Epithelial cell of proximal tubule (primary cell): ENCODE measurements around the gene KCNK3. TPM values are rescaled to one million over a fixed set of nuclear protein-coding genes. Genes with fewer than 3 reads are reported as not detected.

Source experiments
- DNase-seq: peaks from one replicate; pipeline ENCODE4 v3.0.0-alpha.2; 2011; ENCODE audit warnings: low read depth
- H3K4me3 ChIP-seq: 2 replicates; pipeline ENCODE4 v1.5.1; 2011; ENCODE audit warnings: low read depth, mild to moderate bottlenecking, low read length
- total RNA-seq: library from RNA; depleted of rRNA; stranded (reverse); fragments of >200 nt; gene quantifications from 2 replicates; pipeline ENCODE4 v1.2.3, GENCODE V29; 2015
- TF ChIP-seq, protein P1 (sequence below): conservative IDR thresholded peaks from 2 replicates; pipeline ENCODE4 v1.5.1; 2012; ENCODE audit warnings: low read depth, mild to moderate bottlenecking, low read length

Gene KCNK3
- total RNA-seq, 1 donor from 2014 or later = 5.1 TPM

- no peak overlapping the region for H3K4me3 ChIP-seq
- DNase-seq = no peak
Measured at GRCh38 chr2:26738481-26738880, 46.0 kb downstream of the KCNK3 start.

DNA sequence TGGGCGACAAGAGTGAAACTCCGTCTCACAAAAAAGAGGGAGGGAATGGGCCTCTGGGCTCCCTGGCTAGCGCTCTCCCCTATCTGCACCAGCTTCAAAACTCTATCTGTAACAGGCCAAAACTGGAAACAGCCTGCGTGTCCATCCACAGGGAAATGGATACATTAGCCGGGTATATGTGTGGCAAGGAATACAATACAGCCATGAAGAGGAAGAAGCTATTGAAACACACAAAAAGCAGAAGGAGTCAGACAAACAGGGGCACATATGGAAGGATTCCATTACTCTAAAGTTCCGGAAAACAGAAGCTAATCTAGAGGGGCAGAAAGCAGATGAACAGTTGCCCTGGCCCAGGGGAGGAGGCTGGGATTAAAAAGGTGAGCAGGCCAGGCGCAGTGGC is 47.0 kb downstream of the KCNK3 start:
- no peak for DNase-seq
- no peak overlapping the region for H3K4me3 ChIP-seq
- TF ChIP-seq, protein P1, sequence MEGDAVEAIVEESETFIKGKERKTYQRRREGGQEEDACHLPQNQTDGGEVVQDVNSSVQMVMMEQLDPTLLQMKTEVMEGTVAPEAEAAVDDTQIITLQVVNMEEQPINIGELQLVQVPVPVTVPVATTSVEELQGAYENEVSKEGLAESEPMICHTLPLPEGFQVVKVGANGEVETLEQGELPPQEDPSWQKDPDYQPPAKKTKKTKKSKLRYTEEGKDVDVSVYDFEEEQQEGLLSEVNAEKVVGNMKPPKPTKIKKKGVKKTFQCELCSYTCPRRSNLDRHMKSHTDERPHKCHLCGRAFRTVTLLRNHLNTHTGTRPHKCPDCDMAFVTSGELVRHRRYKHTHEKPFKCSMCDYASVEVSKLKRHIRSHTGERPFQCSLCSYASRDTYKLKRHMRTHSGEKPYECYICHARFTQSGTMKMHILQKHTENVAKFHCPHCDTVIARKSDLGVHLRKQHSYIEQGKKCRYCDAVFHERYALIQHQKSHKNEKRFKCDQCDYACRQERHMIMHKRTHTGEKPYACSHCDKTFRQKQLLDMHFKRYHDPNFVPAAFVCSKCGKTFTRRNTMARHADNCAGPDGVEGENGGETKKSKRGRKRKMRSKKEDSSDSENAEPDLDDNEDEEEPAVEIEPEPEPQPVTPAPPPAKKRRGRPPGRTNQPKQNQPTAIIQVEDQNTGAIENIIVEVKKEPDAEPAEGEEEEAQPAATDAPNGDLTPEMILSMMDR = no peak

More at GRCh38 chr2:26738481-26738880, 46.0 kb downstream of the KCNK3 start:
- TF ChIP-seq, protein P1 = no peak

DNA sequence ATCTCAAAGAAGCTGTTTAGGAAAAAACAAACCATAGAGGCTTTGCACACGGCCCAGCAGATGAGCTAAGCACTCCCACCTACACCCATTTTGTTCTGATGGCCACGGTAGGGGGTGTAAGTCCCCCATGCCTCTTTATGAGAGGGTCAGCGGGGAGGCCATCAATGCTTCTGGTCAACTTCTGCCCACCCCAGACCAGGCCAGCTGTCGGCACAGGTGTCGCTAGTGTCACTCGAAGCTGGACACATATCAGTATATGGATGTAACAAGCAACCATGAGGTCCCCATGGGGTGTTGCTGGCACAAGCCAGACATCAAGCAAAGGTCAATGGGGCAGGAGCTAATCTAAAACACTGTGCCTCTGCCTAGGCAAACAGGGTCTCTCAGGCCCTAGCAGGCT is 47.8 kb downstream of the KCNK3 start:
- H3K4me3 ChIP-seq = no peak overlapping the region
- no peak for DNase-seq
- TF ChIP-seq, protein P1 = no peak

- DNase-seq = no peak
- TF ChIP-seq, protein P1 = no peak
- no peak overlapping the region for H3K4me3 ChIP-seq
Measured at GRCh38 chr2:26740890-26741302, 48.4 kb downstream of the KCNK3 start.

GRCh38 chr2:26742048-26742770 is 49.7 kb downstream of the KCNK3 start:
- DNase-seq = no peak

DNA sequence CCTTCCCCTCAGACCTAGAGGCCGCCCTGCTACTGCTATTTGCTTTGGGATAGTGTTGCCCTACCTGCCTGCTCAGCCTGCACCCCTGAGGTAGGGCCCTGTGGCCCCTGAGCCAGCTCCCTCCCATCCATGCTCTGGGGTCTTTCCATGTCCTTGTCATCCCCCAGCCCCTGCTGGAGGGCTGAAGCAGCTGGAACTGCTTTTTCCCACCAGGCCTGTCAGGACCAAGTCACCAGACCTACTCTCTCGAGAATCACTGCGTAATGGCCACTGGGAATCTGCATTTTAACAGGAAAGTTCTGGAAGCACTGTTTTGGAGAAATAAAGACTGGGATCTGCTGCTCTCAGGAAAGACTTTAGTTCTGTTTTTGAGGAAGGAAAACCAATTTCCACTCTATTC is 51.3 kb downstream of the KCNK3 start:
- TF ChIP-seq, protein P1 = no peak
- DNase-seq = no peak
- H3K4me3 ChIP-seq = no peak overlapping the region

More at GRCh38 chr2:26742048-26742770, 49.7 kb downstream of the KCNK3 start:
- TF ChIP-seq, protein P1 = no peak
- H3K4me3 ChIP-seq = no peak overlapping the region

- TF ChIP-seq, protein P1 = no peak
- no peak for DNase-seq
- H3K4me3 ChIP-seq = no peak overlapping the region
Measured at GRCh38 chr2:26744953-26745352, 52.4 kb downstream of the KCNK3 start.
